Measurements from ENCODE around the gene QRICH1.

- TF ChIP-seq, protein P1, sequence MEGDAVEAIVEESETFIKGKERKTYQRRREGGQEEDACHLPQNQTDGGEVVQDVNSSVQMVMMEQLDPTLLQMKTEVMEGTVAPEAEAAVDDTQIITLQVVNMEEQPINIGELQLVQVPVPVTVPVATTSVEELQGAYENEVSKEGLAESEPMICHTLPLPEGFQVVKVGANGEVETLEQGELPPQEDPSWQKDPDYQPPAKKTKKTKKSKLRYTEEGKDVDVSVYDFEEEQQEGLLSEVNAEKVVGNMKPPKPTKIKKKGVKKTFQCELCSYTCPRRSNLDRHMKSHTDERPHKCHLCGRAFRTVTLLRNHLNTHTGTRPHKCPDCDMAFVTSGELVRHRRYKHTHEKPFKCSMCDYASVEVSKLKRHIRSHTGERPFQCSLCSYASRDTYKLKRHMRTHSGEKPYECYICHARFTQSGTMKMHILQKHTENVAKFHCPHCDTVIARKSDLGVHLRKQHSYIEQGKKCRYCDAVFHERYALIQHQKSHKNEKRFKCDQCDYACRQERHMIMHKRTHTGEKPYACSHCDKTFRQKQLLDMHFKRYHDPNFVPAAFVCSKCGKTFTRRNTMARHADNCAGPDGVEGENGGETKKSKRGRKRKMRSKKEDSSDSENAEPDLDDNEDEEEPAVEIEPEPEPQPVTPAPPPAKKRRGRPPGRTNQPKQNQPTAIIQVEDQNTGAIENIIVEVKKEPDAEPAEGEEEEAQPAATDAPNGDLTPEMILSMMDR (IDR thresholded peaks at IDR 0.05; ENCODE audit: insufficient read depth, low read length, poor library complexity, severe bottlenecking) = no peak
- TF ChIP-seq EZH2phosphoT487 (conservative IDR thresholded peaks at IDR 0.05; ENCODE audit: low read length) = no peak
Measured at GRCh38 chr3:49013113-49013737, 80.6 kb downstream of the QRICH1 start.

Measured in SU-DHL-6 (cell line).